ENCODE data around the gene PRDM15.

PRDM15 gene

GRCh38 chr21:41755934-41756773 lies 123.0 kb downstream of the PRDM15 start:
- ChIA-PET POLR2A (no interaction called here), CTCF (no interaction called here)
- DNase-seq (ENCODE audit: extremely low spot score) = no peak
- TF ChIP-seq CTCF (IDR thresholded peaks at IDR 0.05; ENCODE audit: control extremely low read depth, extremely low read depth, low read depth, missing control alignments) = no peak

GRCh38 chr21:41755258-41755933 lies 123.7 kb downstream of the PRDM15 start:
- TF ChIP-seq CTCF (IDR thresholded peaks at IDR 0.05; ENCODE audit: control extremely low read depth, extremely low read depth, low read depth, missing control alignments) = no peak
- ChIA-PET CTCF (no interaction called here), POLR2A (no interaction called here)
- DNase-seq (ENCODE audit: extremely low spot score) = no peak

- POLR2A ChIA-PET = no interaction called here
- TF ChIP-seq CTCF (IDR thresholded peaks at IDR 0.05; ENCODE audit: control extremely low read depth, extremely low read depth, low read depth, missing control alignments) = no peak
- no peak for DNase-seq (ENCODE audit: extremely low spot score)
- CTCF ChIA-PET = no interaction called here
These were observed 124.7 kb downstream of the PRDM15 start for GRCh38 chr21:41754479-41754891.

- ChIA-PET POLR2A (no interaction called here), CTCF (no interaction called here)
- TF ChIP-seq CTCF (IDR thresholded peaks at IDR 0.05; ENCODE audit: control extremely low read depth, extremely low read depth, low read depth, missing control alignments) = no peak
- no peak for DNase-seq (ENCODE audit: extremely low spot score)
These were observed 125.9 kb downstream of the PRDM15 start for GRCh38 chr21:41753006-41753898.

GRCh38 chr21:41752231-41752681 lies 126.9 kb downstream of the PRDM15 start:
- no peak for DNase-seq (ENCODE audit: extremely low spot score)
- CTCF ChIA-PET = no interaction called here
- no peak for TF ChIP-seq CTCF (IDR thresholded peaks at IDR 0.05; ENCODE audit: control extremely low read depth, extremely low read depth, low read depth, missing control alignments)
- POLR2A ChIA-PET = no interaction called here

- CTCF ChIA-PET = no interaction called here
These were observed 127.5 kb downstream of the PRDM15 start for GRCh38 chr21:41751611-41752011.

More at GRCh38 chr21:41751611-41752011, 127.5 kb downstream of the PRDM15 start:
- DNase-seq (ENCODE audit: extremely low spot score) = no peak
- no peak for TF ChIP-seq CTCF (IDR thresholded peaks at IDR 0.05; ENCODE audit: control extremely low read depth, extremely low read depth, low read depth, missing control alignments)
- POLR2A ChIA-PET = no interaction called here
